HepG2 (cell line): ENCODE measurements around the gene CROCC. TPM values are rescaled to one million over a fixed set of nuclear protein-coding genes. Genes with fewer than 3 reads are reported as not detected.

Experiments
- AKAP8 ChIP-seq: sonication (generic); formaldehyde crosslinking; IDR thresholded peaks from 2 replicates; pipeline ENCODE4 v1.5.1; 2020; ENCODE audit warnings: mild to moderate bottlenecking, missing genetic modification reagents
- BRCA1 ChIP-seq: sonication (generic); formaldehyde crosslinking; IDR thresholded peaks from 2 replicates; pipeline ENCODE4 v1.4.0; 2020; ENCODE audit warnings: missing genetic modification reagents
- DZIP1 ChIP-seq: sonication (generic); formaldehyde crosslinking; IDR thresholded peaks from 2 replicates; pipeline ENCODE4 v1.5.0; 2020; ENCODE audit warnings: mild to moderate bottlenecking, missing genetic modification reagents
- EP300 ChIP-seq, 3 experiments: sonication (generic) in 1 of 3; formaldehyde crosslinking in 1 of 3; IDR thresholded peaks; 2 replicates each; pipeline versions ENCODE4 v1.5.1 to v1.6.1; 2011 to 2020; ENCODE audit warnings: low read depth in 2 of 3, low read length in 2 of 3, borderline replicate concordance in 1 of 3, improper control_type of control experiment in 1 of 3, mild to moderate bottlenecking in 1 of 3, missing genetic modification reagents in 1 of 3, moderate library complexity in 1 of 3
- ERF ChIP-seq: IDR thresholded peaks from 2 replicates; pipeline ENCODE4 v1.6.1; 2018; ENCODE audit warnings: missing biosample characterization, missing genetic modification reagents
- FOSL2 ChIP-seq: sonication (generic); formaldehyde crosslinking; IDR thresholded peaks from 2 replicates; pipeline ENCODE4 v1.4.0; 2020; ENCODE audit warnings: missing genetic modification reagents
- GATAD2A ChIP-seq: IDR thresholded peaks from 2 replicates; pipeline ENCODE4 v1.6.1; 2016
- GRHL1 ChIP-seq: sonication (generic); formaldehyde crosslinking; conservative IDR thresholded peaks from 2 replicates; pipeline ENCODE4 v1.8.0; 2022; ENCODE audit warnings: missing genetic modification reagents
- KDM2A ChIP-seq: sonication (generic); formaldehyde crosslinking; IDR thresholded peaks from 2 replicates; pipeline ENCODE4 v1.4.0; 2020; ENCODE audit warnings: low read depth, missing genetic modification reagents, borderline replicate concordance
- KDM4B ChIP-seq: sonication (generic); formaldehyde crosslinking; IDR thresholded peaks from 2 replicates; pipeline ENCODE4 v1.4.0; 2020; ENCODE audit warnings: missing genetic modification reagents
- NCOA1 ChIP-seq: sonication (generic); formaldehyde crosslinking; IDR thresholded peaks from 2 replicates; pipeline ENCODE4 v1.9.0; 2021; ENCODE audit warnings: missing genetic modification reagents
- NCOA2 ChIP-seq: sonication (generic); formaldehyde crosslinking; IDR thresholded peaks from 2 replicates; pipeline ENCODE4 v1.8.0; 2022; ENCODE audit warnings: inconsistent platforms
- NFKB2 ChIP-seq: sonication (generic); formaldehyde crosslinking; IDR thresholded peaks from 2 replicates; pipeline ENCODE4 v1.4.0; 2020; ENCODE audit warnings: missing genetic modification reagents, borderline replicate concordance
- POLR2AphosphoS2 ChIP-seq: IDR thresholded peaks from 2 replicates; pipeline ENCODE4 v1.6.1; 2011; ENCODE audit warnings: low read depth, low read length, improper control_type of control experiment
- POLR2G ChIP-seq: fragments of 200-400 bp; formaldehyde crosslinking; IDR thresholded peaks from 2 replicates; pipeline ENCODE4 v1.6.1; 2018; ENCODE audit warnings: mild to moderate bottlenecking, low read depth, low read length, moderate library complexity
- RARG ChIP-seq: sonication (generic); formaldehyde crosslinking; IDR thresholded peaks from 2 replicates; pipeline ENCODE4 v1.4.0; 2020; ENCODE audit warnings: low read depth, mild to moderate bottlenecking, missing genetic modification reagents
- SIX4 ChIP-seq: sonication (generic); formaldehyde crosslinking; IDR thresholded peaks from 2 replicates; pipeline ENCODE4 v1.4.0; 2020; ENCODE audit warnings: missing genetic modification reagents
- TOPORS ChIP-seq: sonication (generic); formaldehyde crosslinking; IDR thresholded peaks from 2 replicates; pipeline ENCODE4 v1.8.0; 2023; ENCODE audit warnings: mild to moderate bottlenecking, missing genetic modification reagents
- U2AF1 ChIP-seq: fragments of 200-400 bp; formaldehyde crosslinking; optimal IDR thresholded peaks from 2 replicates; pipeline ENCODE3; 2017; ENCODE audit warnings: mild to moderate bottlenecking, low read depth, low read length
- ZNF17 ChIP-seq: sonication (generic); formaldehyde crosslinking; IDR thresholded peaks from 2 replicates; pipeline ENCODE4 v1.5.0; 2020; ENCODE audit warnings: mild to moderate bottlenecking, missing genetic modification reagents
- ZNF580 ChIP-seq: IDR thresholded peaks from 2 replicates; pipeline ENCODE4 v1.6.1; 2016; ENCODE audit warnings: low read depth, borderline replicate concordance
- ZNF766 ChIP-seq: sonication (generic); formaldehyde crosslinking; IDR thresholded peaks from 2 replicates; pipeline ENCODE4 v1.5.0; 2020; ENCODE audit warnings: missing genetic modification reagents, borderline replicate concordance
- ZNF788 ChIP-seq: sonication (generic); formaldehyde crosslinking; IDR thresholded peaks from 2 replicates; pipeline ENCODE4 v1.5.0; 2020; ENCODE audit warnings: mild to moderate bottlenecking, missing genetic modification reagents, borderline replicate concordance
- polyA plus RNA-seq, 8 experiments: library from polyadenylated mRNA; depleted of rRNA in 3 of 8; stranded (reverse) in 7 of 8; unstranded in 1 of 8; fragments of >200 nt; fragmentation: Illumina TruSeq in 4 of 8; extraction: Trizol in 4 of 8; gene quantifications; 2 replicates each; pipeline versions ENCODE4 v1.2.1 to v1.2.3, GENCODE V29; 2011 to 2016; ENCODE audit warnings: low read depth in 4 of 8, missing spikeins in 1 of 8, mixed read lengths in 1 of 8; ENCODE audit not compliant: insufficient read depth in 1 of 8
- total RNA-seq, 5 experiments: library from RNA; depleted of rRNA; stranded (reverse); fragments of >200 nt; fragmentation: Illumina TruSeq; extraction: Trizol; gene quantifications; 2 replicates each; pipeline ENCODE4 v1.2.3, GENCODE V29; 2016; ENCODE audit warnings: low read depth in 1 of 5
- TF ChIP-seq, protein P1 (sequence below): sonication (generic); formaldehyde crosslinking; IDR thresholded peaks from 2 replicates; pipeline ENCODE4 v1.4.0; 2020; ENCODE audit warnings: mild to moderate bottlenecking, low read depth, missing genetic modification reagents

The CROCC gene
- total and polyA plus RNA-seq, 2 of the 13 experiments (the other 11 are each of a cell fraction or from before 2014, with no cell fraction given), result 7.8 to 15.5 TPM

- no peak for TF ChIP-seq GATAD2A
- TF ChIP-seq DZIP1 (CRISPR knock-in tag), result no peak
- peak; percentile 13; the same call in 1 of the 2 replicates for TF ChIP-seq FOSL2 (CRISPR knock-in tag)
- TF ChIP-seq NCOA1 (CRISPR knock-in tag), result no peak
- TF ChIP-seq GRHL1, result no peak
- no peak for TF ChIP-seq U2AF1
- peak; percentile 50; the same call in 1 of the 2 replicates for TF ChIP-seq KDM2A
- 0 out of 2 replicates have a peak, but pooled peaks have one; percentile 30 for TF ChIP-seq NFKB2
- no peak for TF ChIP-seq KDM4B (CRISPR knock-in tag)
- no peak for TF ChIP-seq AKAP8
- TF ChIP-seq TOPORS (CRISPR knock-in tag), result no peak
- no peak for TF ChIP-seq ZNF580 (CRISPR knock-in tag)
- no peak for TF ChIP-seq POLR2AphosphoS2
- no peak for TF ChIP-seq BRCA1 (CRISPR knock-in tag)
- peak; percentile 17; the same call in 1 of the 2 replicates for TF ChIP-seq ERF
- TF ChIP-seq ZNF788 (CRISPR knock-in tag), result peak; percentile 66; the same call in 1 of the 2 replicates
- TF ChIP-seq NCOA2 (CRISPR knock-in tag), result peak; percentile 6; the same call in 1 of the 2 replicates
- no peak for TF ChIP-seq SIX4 (CRISPR knock-in tag)
- 0 out of 2 replicates have a peak, but pooled peaks have one; percentile 23 for TF ChIP-seq POLR2G
- TF ChIP-seq EP300 (IDR thresholded peaks at IDR 0.05; ENCODE audit: low read depth in 2 of 2, low read length in 2 of 2), result no peak
- no peak; the same call in 1 of the 2 replicates for TF ChIP-seq EP300 (CRISPR knock-in tag; IDR thresholded peaks at IDR 0.05; ENCODE audit: borderline replicate concordance)
- no peak for TF ChIP-seq ZNF766 (CRISPR knock-in tag)
- TF ChIP-seq RARG (CRISPR knock-in tag), result no peak
- TF ChIP-seq, protein P1, sequence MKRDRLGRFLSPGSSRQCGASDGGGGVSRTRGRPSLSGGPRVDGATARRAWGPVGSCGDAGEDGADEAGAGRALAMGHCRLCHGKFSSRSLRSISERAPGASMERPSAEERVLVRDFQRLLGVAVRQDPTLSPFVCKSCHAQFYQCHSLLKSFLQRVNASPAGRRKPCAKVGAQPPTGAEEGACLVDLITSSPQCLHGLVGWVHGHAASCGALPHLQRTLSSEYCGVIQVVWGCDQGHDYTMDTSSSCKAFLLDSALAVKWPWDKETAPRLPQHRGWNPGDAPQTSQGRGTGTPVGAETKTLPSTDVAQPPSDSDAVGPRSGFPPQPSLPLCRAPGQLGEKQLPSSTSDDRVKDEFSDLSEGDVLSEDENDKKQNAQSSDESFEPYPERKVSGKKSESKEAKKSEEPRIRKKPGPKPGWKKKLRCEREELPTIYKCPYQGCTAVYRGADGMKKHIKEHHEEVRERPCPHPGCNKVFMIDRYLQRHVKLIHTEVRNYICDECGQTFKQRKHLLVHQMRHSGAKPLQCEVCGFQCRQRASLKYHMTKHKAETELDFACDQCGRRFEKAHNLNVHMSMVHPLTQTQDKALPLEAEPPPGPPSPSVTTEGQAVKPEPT (CRISPR knock-in tag), result no peak
- TF ChIP-seq ZNF17 (CRISPR knock-in tag), result no peak
Measured at GRCh38 chr1:17011439-17012307, 89.9 kb downstream of the CROCC start, which contains the start of gene ATP13A2 (continued).
